HUDEP-2 (cell line): ENCODE results near the gene SLAMF9.

ENCODE experiments used
- DNase-seq, 76 experiments: peaks; one replicate each; lab custom pipeline; 2025; ENCODE audit not compliant: unreplicated experiment in 76 of 76; lab: John Stamatoyannopoulos, UW

The SLAMF9 gene

DNA sequence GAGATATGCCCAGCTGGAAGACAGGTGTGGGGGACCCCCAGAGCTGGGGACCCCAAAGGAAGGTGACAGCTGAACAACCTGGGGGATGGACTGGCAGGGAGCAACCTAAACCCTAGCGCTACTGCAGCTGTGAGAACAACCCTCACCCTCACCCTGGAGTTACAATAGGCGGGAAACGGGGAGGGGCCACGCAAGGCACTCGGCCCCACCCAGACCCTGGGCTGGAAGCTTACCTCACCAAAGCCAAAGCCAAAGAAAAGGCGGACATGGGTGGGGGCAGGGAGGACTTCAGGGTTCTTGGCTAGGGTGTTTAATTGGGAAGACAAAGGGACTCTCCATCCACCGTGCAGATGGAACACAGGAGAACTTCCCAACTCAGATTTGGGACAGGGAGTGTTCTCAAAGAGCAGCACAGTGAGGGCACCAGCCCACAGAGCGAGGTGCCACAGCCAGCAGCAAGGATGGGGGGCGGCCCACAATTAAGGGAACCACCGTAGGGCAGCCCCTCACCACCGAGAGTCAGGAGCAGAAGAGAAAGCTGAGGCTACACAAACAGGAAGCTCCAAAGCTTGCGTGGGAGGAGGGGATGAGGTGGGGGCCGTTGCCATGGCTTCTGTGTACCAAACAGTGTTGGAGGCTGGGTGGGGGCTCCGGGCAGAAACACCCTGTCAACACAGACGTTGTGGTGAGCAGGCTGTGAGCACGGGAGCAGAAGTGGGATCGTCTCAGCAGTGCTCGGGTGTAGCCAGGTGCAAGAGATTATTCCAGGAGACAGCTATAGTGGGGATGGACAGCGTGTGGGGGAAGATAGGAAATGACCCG, 30.6 kb downstream of the SLAMF9 start:
- peak in 71 of 76 experiments; percentile 12 to 84 (median 64) for DNase-seq

GRCh38 chr1:159922511-159923202, 31.4 kb downstream of the SLAMF9 start:
- peak in 5 of 76 experiments; percentile 10 to 24 (median 20) for DNase-seq

DNA sequence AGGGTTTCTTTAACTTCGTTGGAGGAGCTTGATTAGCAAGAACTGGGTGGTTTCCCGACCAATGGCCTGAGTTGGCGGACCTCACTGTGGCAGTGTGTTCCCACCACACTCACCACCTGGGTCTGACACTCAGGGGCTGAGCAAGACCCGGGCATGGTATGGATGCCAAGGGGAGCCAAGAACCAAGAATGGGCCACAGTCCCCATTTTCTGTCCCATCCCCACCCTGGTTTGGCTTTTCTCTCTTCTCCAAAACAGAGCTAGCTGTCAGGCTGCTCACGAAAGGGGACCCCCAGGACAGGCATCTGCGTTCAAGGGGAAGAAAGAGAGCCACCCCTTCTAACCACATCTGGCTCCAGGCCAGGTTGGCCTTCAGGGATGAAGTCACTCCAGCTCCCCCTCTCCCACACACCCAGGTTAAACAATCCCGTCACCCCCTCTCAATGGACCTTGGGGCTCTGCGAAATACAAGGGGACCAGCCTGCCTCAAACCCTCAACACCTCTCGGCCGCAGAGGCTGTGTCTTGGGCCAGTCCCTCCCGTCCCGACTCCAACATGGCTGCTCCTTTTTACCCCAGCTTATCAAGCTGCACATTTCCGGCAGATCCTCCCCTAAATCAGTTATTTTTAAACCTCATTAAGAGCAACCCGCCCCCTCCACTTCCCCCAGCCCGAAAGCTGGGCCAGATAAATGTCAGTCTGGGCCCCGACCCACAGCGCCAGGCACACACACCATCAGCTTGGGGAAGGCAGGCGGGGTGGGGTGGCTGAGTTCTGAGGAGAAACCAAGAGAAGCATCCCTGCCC, 32.1 kb downstream of the SLAMF9 start:
- peak in 38 of 76 experiments; percentile 7 to 65 (median 34) for DNase-seq

DNA sequence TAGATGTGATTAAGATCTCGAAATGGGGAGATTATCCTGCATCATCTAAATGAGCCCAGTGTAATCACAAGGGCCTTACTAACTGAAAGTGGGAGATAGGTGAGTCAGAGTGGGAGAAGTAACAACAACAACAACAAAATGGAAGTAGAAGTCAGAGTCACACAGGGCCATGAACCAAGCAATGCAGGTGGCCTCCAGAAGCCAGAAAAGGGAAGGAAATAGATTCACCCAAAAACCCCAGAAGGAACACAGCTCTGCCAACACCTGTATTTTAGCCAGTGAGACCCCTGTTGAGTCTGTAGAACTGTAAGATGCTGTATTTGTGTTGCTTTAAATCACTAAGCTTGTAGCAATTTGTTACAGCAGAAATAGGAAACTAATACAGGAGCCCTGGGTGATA, 32.8 kb downstream of the SLAMF9 start:
- DNase-seq = no peak

DNA sequence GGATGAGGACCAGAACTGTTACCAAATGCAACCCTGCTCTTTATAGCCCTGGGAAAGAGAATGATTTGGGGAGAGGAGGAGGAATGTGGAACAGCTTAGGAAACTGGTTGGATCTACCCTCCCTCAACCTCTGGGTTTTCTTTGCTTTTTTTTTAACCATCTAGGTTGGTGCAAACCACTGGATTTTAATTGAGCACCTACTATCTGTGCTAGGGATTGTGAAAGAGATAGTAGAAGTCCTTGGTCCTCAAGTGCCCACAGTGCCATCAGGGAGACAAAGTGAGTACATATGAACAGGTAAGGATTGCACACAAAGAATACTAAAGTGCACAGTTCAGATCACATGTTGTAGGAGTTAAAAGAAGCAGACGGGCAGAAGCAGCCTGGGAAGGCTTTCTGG, 33.4 kb downstream of the SLAMF9 start:
- no peak for DNase-seq

- DNase-seq = no peak
These were observed 33.8 kb downstream of the SLAMF9 start for GRCh38 chr1:159920202-159920601.

DNA sequence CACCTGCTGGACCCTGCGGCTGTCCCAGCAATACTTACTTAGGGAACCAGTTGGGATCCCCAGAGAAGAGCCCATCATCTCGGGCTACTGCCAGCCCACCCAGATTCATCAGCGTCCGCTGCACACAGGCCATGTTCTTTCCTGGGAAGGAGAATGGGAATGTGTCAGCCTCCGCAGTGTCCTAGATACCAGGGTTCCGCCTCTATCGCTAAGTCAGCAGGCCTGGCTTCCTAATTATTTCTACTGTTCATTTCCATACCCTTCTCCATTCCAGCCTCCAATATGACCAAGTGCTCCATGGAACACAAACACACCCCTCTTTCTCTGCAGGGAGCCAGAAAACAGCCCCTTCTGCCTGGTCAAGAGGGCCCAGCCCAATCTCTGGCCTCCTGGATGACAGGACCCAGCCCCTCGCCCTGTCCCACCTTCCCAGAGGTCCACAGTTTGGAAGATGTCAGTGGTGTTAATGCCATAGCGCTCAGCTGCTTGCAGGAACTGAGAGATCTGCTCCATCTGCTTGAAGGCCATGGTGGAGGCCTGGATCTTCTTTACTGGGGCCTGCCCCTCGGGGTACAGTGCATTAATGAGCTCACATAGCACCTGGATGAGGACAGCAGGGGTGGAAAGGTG, 34.7 kb downstream of the SLAMF9 start:
- no peak for DNase-seq

DNA sequence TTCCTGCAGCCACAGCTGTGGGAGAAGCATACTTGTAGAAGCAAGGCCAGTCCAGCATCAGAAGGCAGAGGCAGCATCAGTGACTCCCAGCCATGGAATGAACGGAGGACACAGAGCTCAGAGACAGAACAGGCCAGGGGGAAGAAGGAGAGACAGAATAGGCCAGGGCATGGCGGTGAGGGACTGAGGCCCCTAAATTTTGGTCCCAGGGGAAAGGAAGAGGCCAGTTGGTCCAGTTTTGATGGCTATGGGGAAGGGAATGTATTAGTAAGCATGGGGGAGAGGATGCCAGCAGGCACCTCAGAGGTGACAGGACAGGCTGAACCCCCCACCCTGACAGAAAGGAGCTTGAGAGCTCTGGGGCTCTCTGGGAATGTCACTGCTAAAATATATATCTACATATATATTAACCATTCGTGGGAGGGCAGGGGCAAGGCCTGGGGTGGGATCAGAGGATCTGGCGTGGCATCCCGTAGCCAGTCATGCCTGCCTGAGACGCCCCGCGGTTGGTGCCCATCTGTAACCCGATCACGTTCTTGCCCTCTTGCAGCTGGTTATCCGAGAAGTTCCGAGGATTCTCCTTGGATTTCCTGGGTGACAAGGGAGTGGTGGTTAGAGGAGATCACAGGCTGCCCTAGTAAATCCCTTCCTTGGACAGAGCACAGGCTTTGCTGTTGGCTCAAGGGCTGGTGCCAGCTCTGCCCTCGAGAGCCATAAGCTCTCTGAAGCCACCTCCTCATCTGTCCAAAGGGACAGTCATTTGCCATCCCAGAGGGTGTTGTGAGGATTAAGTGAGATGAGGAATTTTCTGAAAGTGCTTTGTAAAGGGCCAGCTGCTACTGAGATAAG, 35.5 kb downstream of the SLAMF9 start:
- no peak for DNase-seq

DNA sequence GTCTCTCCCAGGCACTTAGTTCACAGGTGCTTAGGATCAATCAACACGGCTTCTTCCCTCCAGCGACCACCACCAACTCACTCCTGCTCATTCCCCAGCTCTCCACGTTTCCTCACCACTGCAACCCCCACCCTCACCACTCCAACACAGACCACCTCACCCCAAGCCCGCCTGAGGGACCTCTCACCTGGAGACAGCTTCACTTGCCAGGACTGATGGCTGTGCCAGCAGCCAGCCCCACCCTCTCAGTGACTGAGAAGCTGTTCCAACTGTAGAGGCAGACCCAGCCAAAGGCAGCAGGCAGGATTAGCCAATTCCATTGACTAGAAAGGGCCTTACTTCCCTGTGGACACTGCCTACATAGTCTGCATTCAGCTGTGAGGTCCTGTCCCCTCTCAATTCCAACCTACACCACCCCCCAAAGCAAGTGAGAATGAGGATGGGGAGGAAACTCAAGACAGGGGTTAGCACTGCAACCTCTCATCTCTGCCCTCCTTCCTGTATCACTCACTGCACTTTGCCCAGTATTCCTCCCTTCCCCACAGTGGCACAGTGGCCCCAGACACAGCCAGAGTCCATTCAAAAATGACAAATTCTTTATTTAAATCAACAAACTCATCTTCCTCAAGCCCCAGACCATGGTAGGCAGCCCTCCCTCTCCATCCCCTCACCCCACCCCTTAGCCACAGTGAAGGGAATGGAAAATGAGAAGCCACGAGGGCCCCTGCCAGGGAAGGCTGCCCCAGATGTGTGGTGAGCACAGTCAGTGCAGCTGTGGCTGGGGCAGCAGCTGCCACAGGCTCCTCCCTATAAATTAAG, 36.3 kb downstream of the SLAMF9 start:
- DNase-seq = peak in 1 of 76 experiments; percentile 3

- DNase-seq = peak in 11 of 76 experiments; percentile 9 to 27 (median 15)
These were observed 37.6 kb downstream of the SLAMF9 start for GRCh38 chr1:159916242-159917051.

- peak in 1 of 76 experiments; percentile 13 for DNase-seq
These were observed 38.3 kb downstream of the SLAMF9 start for GRCh38 chr1:159915571-159916241.

GRCh38 chr1:159914252-159915018, 39.6 kb downstream of the SLAMF9 start:
- no peak for DNase-seq

DNA sequence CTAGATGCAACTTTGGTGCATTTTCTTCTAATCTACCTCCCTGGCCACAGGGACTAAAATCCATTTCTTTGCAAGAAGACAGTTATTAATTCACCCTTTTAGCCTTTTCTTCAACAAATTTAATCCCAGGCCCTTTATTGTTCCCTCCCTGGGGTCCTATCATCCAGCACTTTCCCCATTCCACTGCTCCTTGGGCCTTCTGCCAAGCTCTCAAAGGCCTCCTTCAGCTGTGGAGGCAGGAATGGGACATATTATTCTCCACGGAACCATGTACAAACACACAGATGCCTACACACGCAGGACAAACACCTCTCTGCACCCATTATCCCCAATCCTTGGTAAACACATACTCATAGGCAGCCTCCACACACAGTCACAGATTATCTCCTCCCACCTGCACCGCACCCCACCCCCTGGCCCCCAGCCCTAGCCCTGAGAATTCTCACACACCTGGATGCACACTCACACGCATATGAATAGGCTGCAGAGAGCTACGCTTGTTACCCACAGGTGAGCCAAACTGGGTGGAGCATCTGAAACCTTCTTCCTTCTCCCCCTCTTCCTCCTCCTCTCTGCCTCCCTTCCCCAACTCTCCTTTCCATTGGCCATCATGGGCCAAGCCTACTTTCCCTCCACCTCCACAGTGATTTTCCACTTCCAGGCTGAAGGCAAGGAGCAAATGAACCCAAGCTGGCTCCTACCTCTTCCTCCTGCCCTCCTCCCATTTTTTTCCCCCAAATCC, 40.4 kb downstream of the SLAMF9 start:
- no peak for DNase-seq

DNA sequence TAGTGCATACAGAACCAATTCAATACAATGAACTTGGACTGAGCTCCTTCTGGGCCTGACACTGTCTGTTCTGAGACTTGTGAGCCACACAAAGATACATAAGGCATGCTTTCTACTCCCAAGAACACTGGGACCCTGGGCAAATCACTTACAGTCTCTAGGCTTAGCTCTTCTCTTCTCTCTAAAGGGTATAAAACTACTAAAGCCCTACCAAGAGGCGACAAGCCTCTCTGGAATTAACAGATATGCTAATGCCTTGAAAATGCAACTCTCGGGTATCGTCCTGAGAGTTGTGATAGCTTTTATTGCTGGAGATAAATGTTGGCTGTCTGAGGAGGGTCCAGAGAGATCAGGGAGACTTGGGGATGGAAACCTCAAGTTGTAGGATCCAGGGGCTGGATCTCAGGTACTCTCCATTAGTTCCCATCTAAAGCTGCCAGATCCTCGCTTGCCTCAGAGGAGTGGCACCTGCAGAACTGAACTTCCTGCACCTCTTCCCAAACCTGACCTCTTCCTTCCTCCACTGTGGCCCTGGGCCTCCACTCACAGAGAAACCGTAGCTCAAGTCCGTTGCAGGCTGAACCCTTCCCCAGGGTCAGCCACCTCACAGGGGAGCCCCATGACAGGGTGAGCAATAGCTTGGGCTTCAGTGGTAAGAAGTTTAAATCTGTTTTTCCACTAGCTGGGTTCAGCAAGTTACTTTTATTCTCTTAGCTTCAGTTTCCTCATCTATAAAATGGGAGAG, 42.5 kb downstream of the SLAMF9 start:
- DNase-seq = peak in 2 of 76 experiments; percentile 8 to 45
